ENCODE results near the gene SOWAHA. TPM values are rescaled to one million over a fixed set of nuclear protein-coding genes. Genes with fewer than 3 reads are reported as not detected.

SOWAHA gene
- total RNA-seq, 1 experiment from 2014 or later = not detected

DNA sequence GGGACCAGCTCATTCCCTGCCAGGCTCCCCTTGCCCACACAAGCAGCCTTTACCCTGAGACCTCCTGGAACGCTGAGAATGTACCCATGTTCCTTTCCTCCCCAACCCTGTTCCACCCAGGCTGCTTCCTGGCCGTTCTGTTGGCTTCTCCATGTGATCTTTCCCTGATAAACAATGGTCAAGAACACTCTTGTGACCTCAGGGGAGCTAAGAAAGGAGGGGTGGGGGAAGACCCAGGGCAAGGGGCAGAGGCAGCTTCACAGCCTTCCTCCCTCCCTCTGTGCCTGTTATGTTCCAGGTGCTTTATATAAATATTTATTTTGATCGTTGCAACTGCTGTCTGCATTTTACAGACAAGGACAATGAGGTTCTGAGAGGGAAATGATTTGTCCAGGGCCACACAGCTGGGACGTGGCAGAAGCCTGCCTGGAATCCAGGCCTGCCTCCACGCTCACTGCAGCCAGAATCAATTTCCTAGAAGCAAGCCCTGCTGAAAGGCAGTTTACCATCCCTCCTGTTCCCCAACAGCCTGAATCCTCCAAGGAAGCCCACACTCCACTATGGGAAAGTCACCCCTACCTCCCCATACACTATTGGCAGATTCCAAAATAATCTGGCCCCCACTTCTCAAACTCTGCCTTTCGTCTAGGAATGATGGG lies 13.5 kb downstream of the SOWAHA start:
- Histone ChIP-seq H2AFZ (no peak overlapping the region), H3K27ac (no peak overlapping the region), H3F3A (ENCODE audit: insufficient read depth, low read depth) (no peaks in the 10 kb centered on the region), H3K9me3 (ENCODE audit: insufficient read depth, low read depth) (no peaks in the 10 kb centered on the region), H3K9me2 (ENCODE audit: insufficient read depth) (no peaks in the 10 kb centered on the region), H3K27me3 (ENCODE audit: insufficient read depth, low read depth) (no peaks in the 10 kb centered on the region), H3K4me1 (replicated peaks; ENCODE audit: insufficient read depth) (peaks cover 14% of the 10 kb centered on the region; the same call in 1 of the 2 replicates), H3K4me3 (no peak overlapping the region), H3K36me3 (ENCODE audit: low read depth) (no peaks in the 10 kb centered on the region), H3K79me2 (ENCODE audit: low read depth) (peaks cover 17% of the 10 kb centered on the region), H3K4me2 (no peak overlapping the region), H4K20me1 (ENCODE audit: insufficient read depth) (no peaks in the 10 kb centered on the region; the same call in 1 of the 2 replicates)
- TF ChIP-seq, protein P1, sequence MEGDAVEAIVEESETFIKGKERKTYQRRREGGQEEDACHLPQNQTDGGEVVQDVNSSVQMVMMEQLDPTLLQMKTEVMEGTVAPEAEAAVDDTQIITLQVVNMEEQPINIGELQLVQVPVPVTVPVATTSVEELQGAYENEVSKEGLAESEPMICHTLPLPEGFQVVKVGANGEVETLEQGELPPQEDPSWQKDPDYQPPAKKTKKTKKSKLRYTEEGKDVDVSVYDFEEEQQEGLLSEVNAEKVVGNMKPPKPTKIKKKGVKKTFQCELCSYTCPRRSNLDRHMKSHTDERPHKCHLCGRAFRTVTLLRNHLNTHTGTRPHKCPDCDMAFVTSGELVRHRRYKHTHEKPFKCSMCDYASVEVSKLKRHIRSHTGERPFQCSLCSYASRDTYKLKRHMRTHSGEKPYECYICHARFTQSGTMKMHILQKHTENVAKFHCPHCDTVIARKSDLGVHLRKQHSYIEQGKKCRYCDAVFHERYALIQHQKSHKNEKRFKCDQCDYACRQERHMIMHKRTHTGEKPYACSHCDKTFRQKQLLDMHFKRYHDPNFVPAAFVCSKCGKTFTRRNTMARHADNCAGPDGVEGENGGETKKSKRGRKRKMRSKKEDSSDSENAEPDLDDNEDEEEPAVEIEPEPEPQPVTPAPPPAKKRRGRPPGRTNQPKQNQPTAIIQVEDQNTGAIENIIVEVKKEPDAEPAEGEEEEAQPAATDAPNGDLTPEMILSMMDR (conservative IDR thresholded peaks at IDR 0.05) = no peak
- no peak for TF ChIP-seq EZH2 (IDR thresholded peaks at IDR 0.05; ENCODE audit: low read depth)
- DNase-seq = no peak
- intact Hi-C loops (cut with micrococcal nuclease; ENCODE audit: unreplicated experiment) = no loop called here
- POLR2A ChIA-PET (ENCODE audit: unreplicated experiment) = interaction anchor here (0.5 kb wide), 1 partner anchor 110 kb away, joined by 5 read pairs; no protein-coding TSS in a partner anchor
- BruUV-seq (replicated peaks) = no TSS peak
- CTCF ChIA-PET = no interaction called here

- no peak overlapping the region for H2AFZ ChIP-seq
- no peaks in the 10 kb centered on the region; the same call in 1 of the 2 replicates for H4K20me1 ChIP-seq (ENCODE audit: insufficient read depth)
- TF ChIP-seq EZH2 (IDR thresholded peaks at IDR 0.05; ENCODE audit: low read depth) = no peak
- TF ChIP-seq, protein P1 (conservative IDR thresholded peaks at IDR 0.05) = no peak
- no peaks in the 10 kb centered on the region for H3K9me3 ChIP-seq (ENCODE audit: insufficient read depth, low read depth)
- H3K9me2 ChIP-seq (ENCODE audit: insufficient read depth) = no peaks in the 10 kb centered on the region
- intact Hi-C loops (cut with micrococcal nuclease; ENCODE audit: unreplicated experiment) = no loop called here
- H3K4me2 ChIP-seq = no peak overlapping the region
- peaks cover 17% of the 10 kb centered on the region for H3K79me2 ChIP-seq (ENCODE audit: low read depth)
- no peaks in the 10 kb centered on the region for H3F3A ChIP-seq (ENCODE audit: insufficient read depth, low read depth)
- DNase-seq = no peak
- ChIA-PET CTCF (interaction anchor here (0.6 to 2.4 kb wide), 2 partner anchors 8 to 1143 kb away, joined by 3 to 8 read pairs; no protein-coding TSS in a partner anchor), POLR2A (ENCODE audit: unreplicated experiment) (no interaction called here)
- BruUV-seq (replicated peaks) = no TSS peak
- H3K36me3 ChIP-seq (ENCODE audit: low read depth) = no peaks in the 10 kb centered on the region
- no peaks in the 10 kb centered on the region for H3K27me3 ChIP-seq (ENCODE audit: insufficient read depth, low read depth)
- peaks cover 14% of the 10 kb centered on the region; the same call in 1 of the 2 replicates for H3K4me1 ChIP-seq (replicated peaks; ENCODE audit: insufficient read depth)
- no peak overlapping the region for H3K4me3 ChIP-seq
- H3K27ac ChIP-seq = no peak overlapping the region
Observed at GRCh38 chr5:132827943-132828673, 15.0 kb downstream of the SOWAHA start.

DNA sequence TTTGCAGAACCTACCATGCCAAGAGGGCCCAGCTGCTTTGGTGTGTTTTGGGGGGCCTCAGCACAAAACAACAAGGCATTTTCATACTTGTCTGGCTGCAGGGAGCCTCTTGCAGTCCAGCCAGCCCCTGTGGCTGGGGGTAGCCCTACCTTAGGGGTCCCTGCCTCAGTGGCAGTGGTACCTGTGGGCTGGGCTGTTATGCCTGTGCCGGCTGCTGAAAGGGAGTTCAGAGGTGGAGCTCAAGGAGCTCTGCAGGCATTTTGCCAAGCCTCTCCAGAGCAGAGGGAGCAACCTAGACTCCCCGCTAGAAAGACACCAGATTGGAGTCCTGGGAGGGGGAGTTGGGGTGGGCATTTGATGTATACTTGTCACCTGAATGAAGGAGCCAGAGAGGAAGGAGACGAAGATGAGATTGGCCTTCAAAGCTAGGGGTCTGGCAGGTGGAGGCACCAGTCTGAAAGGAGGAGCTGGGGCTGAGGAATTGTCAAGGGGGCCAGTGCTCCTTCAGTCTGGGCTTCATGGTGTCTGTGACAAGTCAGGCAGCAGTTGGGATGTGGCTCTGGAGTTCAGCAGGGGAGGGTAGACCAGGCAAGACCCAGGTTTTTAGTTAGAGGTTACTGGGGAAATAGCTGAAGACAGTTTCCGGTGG lies 15.9 kb downstream of the SOWAHA start:
- intact Hi-C loops (cut with micrococcal nuclease; ENCODE audit: unreplicated experiment) = no loop called here
- no peak for DNase-seq
- ChIA-PET POLR2A (ENCODE audit: unreplicated experiment) (interaction anchor here (0.6 kb wide), 2 partner anchors 70 to 192 kb away, joined by 4 to 10 read pairs; no protein-coding TSS in a partner anchor), CTCF (interaction anchor here (0.6 to 2.4 kb wide), 4 partner anchors 9 to 1142 kb away, joined by 3 to 8 read pairs (median 4); partner anchors contain the start of gene GDF9)
- Histone ChIP-seq H3K79me2 (ENCODE audit: low read depth) (peaks cover 17% of the 10 kb centered on the region), H3F3A (ENCODE audit: insufficient read depth, low read depth) (no peaks in the 10 kb centered on the region), H3K9me2 (ENCODE audit: insufficient read depth) (no peaks in the 10 kb centered on the region), H4K20me1 (ENCODE audit: insufficient read depth) (no peaks in the 10 kb centered on the region; the same call in 1 of the 2 replicates), H3K4me1 (replicated peaks; ENCODE audit: insufficient read depth) (peaks cover 14% of the 10 kb centered on the region; the same call in 1 of the 2 replicates), H3K4me3 (peak overlapping the region; percentile 83; the same call in 1 of the 2 replicates), H3K9me3 (ENCODE audit: insufficient read depth, low read depth) (no peaks in the 10 kb centered on the region), H3K4me2 (peak overlapping the region; percentile 90), H3K27ac (no peak overlapping the region), H3K36me3 (ENCODE audit: low read depth) (no peaks in the 10 kb centered on the region), H3K27me3 (ENCODE audit: insufficient read depth, low read depth) (no peaks in the 10 kb centered on the region), H2AFZ (peak overlapping the region; percentile 89; the same call in 1 of the 2 replicates)
- BruUV-seq (replicated peaks) = TSS peak; percentile 51
- no peak for TF ChIP-seq EZH2 (IDR thresholded peaks at IDR 0.05; ENCODE audit: low read depth)
- TF ChIP-seq, protein P1 (conservative IDR thresholded peaks at IDR 0.05) = no peak

All from PC-9 (cell line).